HUES48 (cell line): ENCODE data around the gene TMEM86A.

Experiments used
- H3K27ac ChIP-seq: one replicate; pipeline ENCODE4 v1.7.0; 2013; ENCODE audit warnings: low read depth, low read length, inconsistent platforms
- H3K27me3 ChIP-seq: 2 replicates; pipeline ENCODE4 v1.6.1; 2013; ENCODE audit warnings: mild to moderate bottlenecking, low read length; ENCODE audit not compliant: control insufficient read depth, insufficient read depth
- H3K36me3 ChIP-seq: 2 replicates; pipeline ENCODE4 v1.6.1; 2013; ENCODE audit warnings: low read length; ENCODE audit not compliant: control insufficient read depth, insufficient read depth
- H3K4me1 ChIP-seq: 2 replicates; pipeline ENCODE4 v1.6.1; 2013; ENCODE audit warnings: mild to moderate bottlenecking, low read length; ENCODE audit not compliant: control insufficient read depth, insufficient read depth
- H3K4me3 ChIP-seq: 2 replicates; pipeline ENCODE4 v1.5.1; 2013; ENCODE audit warnings: mild to moderate bottlenecking, low read depth, low read length
- H3K9ac ChIP-seq: 2 replicates; pipeline ENCODE4 v1.6.1; 2013; ENCODE audit warnings: mild to moderate bottlenecking, low read depth, low read length, moderate library complexity
- H3K9me3 ChIP-seq: 2 replicates; pipeline ENCODE4 v1.6.1; 2013; ENCODE audit warnings: low read length; ENCODE audit not compliant: control insufficient read depth, insufficient read depth

Gene TMEM86A

DNA sequence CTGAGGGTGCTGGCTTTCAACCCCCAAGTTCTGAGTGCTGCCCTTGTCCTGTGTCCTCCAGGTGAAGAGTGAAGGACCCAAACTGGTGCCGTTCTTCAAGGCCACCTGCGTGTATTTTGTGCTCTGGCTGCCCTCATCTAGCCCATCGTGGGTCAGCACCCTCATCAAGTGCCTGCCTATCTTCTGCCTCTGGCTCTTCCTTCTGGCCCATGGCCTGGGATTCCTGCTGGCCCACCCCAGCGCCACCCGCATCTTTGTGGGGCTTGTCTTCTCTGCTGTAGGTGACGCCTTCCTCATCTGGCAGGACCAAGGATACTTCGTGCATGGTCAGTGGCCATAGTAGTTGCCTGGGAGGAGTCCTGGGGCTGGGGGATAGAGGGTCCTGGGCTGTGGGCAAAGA lies 2.3 kb downstream of the TMEM86A start:
- Histone ChIP-seq H3K4me1 (peaks cover 11% of the 10 kb centered on the region), H3K27ac (no peak overlapping the region), H3K9me3 (no peaks in the 10 kb centered on the region), H3K36me3 (no peaks in the 10 kb centered on the region), H3K9ac (no peak overlapping the region), H3K4me3 (no peak overlapping the region), H3K27me3 (peaks cover 15% of the 10 kb centered on the region)

DNA sequence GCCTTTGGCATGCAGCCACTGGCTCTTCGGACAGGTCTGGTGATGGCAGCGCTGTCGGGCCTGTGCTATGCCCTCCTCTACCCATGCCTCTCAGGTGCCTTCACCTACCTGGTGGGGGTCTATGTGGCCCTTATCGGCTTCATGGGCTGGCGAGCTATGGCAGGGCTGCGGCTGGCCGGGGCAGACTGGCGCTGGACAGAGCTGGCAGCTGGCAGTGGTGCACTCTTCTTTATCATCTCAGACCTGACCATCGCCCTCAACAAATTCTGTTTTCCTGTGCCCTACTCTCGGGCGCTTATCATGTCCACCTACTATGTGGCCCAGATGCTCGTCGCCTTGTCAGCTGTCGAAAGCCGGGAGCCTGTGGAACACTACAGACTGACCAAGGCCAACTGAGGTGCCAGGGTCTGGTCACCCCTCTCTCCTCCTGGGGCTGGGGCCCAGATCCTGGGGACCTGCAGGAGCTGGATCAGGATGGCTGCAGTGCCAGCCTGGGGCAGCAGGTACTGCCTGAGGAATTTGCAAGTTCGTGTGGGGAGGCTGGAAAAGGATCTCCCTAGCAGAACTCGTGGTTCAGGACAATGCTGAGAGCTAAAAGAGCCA lies 3.1 kb downstream of the TMEM86A start:
- no peak overlapping the region for H3K9ac ChIP-seq
- no peak overlapping the region for H3K4me3 ChIP-seq
- peaks cover 11% of the 10 kb centered on the region for H3K4me1 ChIP-seq
- no peaks in the 10 kb centered on the region for H3K36me3 ChIP-seq
- no peaks in the 10 kb centered on the region for H3K9me3 ChIP-seq
- H3K27ac ChIP-seq, result no peak overlapping the region
- H3K27me3 ChIP-seq, result peaks cover 15% of the 10 kb centered on the region

DNA sequence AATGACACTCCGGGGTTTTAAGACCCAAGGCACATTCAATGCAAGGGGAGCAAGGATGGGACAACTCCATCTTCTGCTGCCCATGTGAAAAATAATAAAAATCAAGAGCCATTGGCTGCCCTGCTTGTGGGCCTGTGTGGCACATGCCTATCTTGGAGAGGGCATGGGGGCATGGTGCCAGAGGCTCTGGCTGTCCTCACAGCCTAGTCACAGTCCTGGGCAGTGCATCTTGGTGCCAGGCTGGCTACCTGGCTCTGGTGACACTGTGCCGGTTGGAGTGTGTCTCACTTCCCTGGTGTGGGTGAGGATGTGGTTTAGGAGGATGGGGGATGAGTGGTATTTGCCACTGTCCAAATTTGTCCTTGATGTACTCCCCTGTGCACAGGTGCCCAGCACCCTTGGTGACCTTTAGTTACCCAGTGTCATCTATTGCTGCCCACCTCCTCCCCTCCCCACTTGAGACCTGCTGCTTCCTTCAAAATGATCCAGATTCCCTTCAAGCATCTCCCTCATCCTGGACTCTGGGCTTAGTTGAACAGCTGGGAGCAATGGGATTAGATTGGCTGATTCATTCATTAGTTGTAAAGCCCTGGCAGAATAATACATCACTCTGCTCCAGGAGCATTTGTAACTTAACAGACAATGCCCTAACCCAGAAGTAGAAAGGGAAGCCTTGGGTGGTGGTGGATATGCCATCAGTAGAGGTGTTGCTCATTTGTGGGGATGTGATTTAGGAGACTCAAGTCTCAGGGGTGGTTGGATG lies 4.6 kb downstream of the TMEM86A start:
- peaks cover 12% of the 10 kb centered on the region for H3K27me3 ChIP-seq
- no peak overlapping the region for H3K4me3 ChIP-seq
- no peak overlapping the region for H3K9ac ChIP-seq
- H3K4me1 ChIP-seq, result peaks cover 11% of the 10 kb centered on the region
- no peaks in the 10 kb centered on the region for H3K9me3 ChIP-seq
- H3K36me3 ChIP-seq, result no peaks in the 10 kb centered on the region
- H3K27ac ChIP-seq, result no peak overlapping the region

DNA sequence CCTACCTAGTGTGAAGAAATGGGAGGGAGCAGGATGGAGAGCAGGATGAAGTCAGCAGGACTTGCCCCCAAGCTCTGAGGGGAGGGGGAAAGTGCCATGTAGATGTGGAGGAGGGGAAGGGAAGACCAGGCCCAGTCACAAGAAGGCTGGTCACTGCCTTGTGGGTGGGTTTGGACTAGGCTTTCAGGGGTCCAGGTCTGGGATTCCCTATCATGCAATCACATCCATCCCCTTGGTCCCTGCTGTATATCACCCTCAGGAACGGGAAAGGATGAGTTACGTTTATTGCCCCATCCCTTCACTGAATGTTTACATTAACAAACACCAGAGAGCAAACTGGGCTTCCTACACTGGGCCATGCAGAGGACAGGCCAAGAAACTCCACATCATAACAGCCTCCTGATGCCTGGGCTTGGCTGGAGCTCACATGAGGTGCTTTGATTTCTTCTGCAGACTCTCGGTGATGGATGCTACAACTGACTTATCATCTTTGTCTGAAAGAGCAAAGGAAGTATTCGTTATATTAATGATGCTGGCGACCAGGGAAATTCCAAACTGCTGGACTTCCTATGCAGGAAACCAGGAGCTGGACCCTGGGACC lies 5.6 kb downstream of the TMEM86A start:
- H3K9me3 ChIP-seq, result no peaks in the 10 kb centered on the region
- H3K27me3 ChIP-seq, result peaks cover 12% of the 10 kb centered on the region
- peaks cover 11% of the 10 kb centered on the region for H3K4me1 ChIP-seq
- no peak overlapping the region for H3K4me3 ChIP-seq
- H3K36me3 ChIP-seq, result no peaks in the 10 kb centered on the region
- no peak overlapping the region for H3K27ac ChIP-seq
- no peak overlapping the region for H3K9ac ChIP-seq

- Histone ChIP-seq H3K27me3 (peaks cover 12% of the 10 kb centered on the region), H3K9ac (no peak overlapping the region), H3K4me1 (peaks cover 6% of the 10 kb centered on the region; the same call in 1 of the 2 replicates), H3K36me3 (no peaks in the 10 kb centered on the region), H3K4me3 (no peak overlapping the region), H3K9me3 (no peaks in the 10 kb centered on the region), H3K27ac (no peak overlapping the region)
These were observed 6.1 kb downstream of the TMEM86A start for GRCh38 chr11:18704698-18705097.

- peaks cover 12% of the 10 kb centered on the region for H3K27me3 ChIP-seq
These were observed 7.2 kb downstream of the TMEM86A start for GRCh38 chr11:18705651-18706281.

GRCh38 chr11:18706330-18707243 lies 8.0 kb downstream of the TMEM86A start:
- H3K27ac ChIP-seq, result no peak overlapping the region
- H3K9ac ChIP-seq, result no peak overlapping the region
- 0 out of 2 replicates have a peak, but pooled peaks cover 6% of the 10 kb centered on the region for H3K4me1 ChIP-seq
- no peaks in the 10 kb centered on the region for H3K36me3 ChIP-seq
- peaks cover 12% of the 10 kb centered on the region for H3K27me3 ChIP-seq
- peak overlapping the region; percentile 58 for H3K4me3 ChIP-seq
- no peaks in the 10 kb centered on the region for H3K9me3 ChIP-seq

More at GRCh38 chr11:18705651-18706281, 7.2 kb downstream of the TMEM86A start:
- H3K27ac ChIP-seq, result no peak overlapping the region
- no peaks in the 10 kb centered on the region for H3K36me3 ChIP-seq
- H3K9me3 ChIP-seq, result no peaks in the 10 kb centered on the region
- H3K4me1 ChIP-seq, result 0 out of 2 replicates have a peak, but pooled peaks cover 6% of the 10 kb centered on the region
- H3K9ac ChIP-seq, result peak overlapping the region; percentile 40; the same call in 1 of the 2 replicates
- H3K4me3 ChIP-seq, result peak overlapping the region; percentile 71

DNA sequence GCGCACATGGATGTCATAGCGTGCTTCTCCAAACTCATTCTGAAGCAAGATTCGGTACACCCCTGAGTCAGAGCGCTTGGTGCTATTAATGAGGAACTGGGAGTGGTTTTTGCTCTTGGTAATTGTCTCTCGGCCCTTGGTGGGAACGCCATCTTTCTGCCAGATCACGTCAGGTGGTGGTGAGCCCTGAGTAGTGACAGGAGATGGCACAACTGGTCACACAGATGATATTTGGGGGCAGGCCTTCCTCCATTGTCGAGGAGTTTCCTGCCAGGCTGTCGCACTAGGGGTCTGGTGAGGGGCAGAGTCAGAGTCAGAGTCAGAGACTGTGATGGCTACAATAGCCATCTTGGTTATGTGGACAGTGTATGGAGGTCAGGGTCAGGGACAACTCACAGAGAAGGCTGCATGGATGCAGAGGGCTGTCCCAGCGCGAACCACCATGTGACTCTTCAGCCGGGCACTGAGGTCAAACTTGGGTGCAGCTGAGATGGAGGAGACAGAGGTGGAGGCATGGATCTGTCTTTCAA lies 9.3 kb downstream of the TMEM86A start:
- Histone ChIP-seq H3K27me3 (peaks cover 12% of the 10 kb centered on the region), H3K36me3 (no peaks in the 10 kb centered on the region)

DNA sequence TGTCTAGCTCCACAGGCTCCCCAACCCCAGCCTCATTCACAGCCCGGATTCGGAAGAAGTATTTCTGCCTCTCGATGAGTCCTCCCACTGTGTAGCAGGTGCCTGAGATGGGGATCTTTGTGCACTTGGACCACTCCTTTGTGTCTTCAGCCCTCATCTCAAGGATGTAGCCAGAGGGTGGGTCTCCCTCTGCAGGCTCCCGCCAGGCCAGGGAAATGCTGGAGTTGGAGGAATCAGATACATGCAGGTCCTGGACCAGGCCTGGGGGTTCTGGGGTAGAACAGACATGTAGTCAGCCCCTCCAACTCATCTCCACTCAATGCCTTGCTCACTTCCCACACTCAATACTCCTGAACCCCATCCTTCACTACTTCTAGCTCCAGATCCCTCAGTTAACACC lies 10.8 kb downstream of the TMEM86A start:
- no peak overlapping the region for H3K9ac ChIP-seq
- H3K27ac ChIP-seq, result no peak overlapping the region
- H3K27me3 ChIP-seq, result peaks cover 12% of the 10 kb centered on the region
- H3K36me3 ChIP-seq, result no peaks in the 10 kb centered on the region
- no peak overlapping the region for H3K4me3 ChIP-seq
- no peaks in the 10 kb centered on the region for H3K9me3 ChIP-seq
- 0 out of 2 replicates have a peak, but pooled peaks cover 6% of the 10 kb centered on the region for H3K4me1 ChIP-seq

More for the DNA sequence above, 9.3 kb downstream of the TMEM86A start:
- Histone ChIP-seq H3K27ac (no peak overlapping the region), H3K9me3 (no peaks in the 10 kb centered on the region), H3K4me1 (0 out of 2 replicates have a peak, but pooled peaks cover 6% of the 10 kb centered on the region), H3K9ac (no peak overlapping the region), H3K4me3 (no peak overlapping the region)

GRCh38 chr11:18710545-18710944 lies 12.0 kb downstream of the TMEM86A start:
- 0 out of 2 replicates have a peak, but pooled peaks cover under 1% of the 10 kb centered on the region for H3K4me1 ChIP-seq
- no peak overlapping the region for H3K27ac ChIP-seq
- H3K4me3 ChIP-seq, result no peak overlapping the region
- no peaks in the 10 kb centered on the region for H3K9me3 ChIP-seq
- peaks cover 2% of the 10 kb centered on the region; the same call in 1 of the 2 replicates for H3K27me3 ChIP-seq
- no peak overlapping the region for H3K9ac ChIP-seq
- no peaks in the 10 kb centered on the region for H3K36me3 ChIP-seq
